NCI-H1105 treated with DMSO at 0.1 percent for 48 hours (cell line): ENCODE data around the gene TMEM79.

ENCODE experiments used
- DNase-seq: peaks from one replicate; lab custom pipeline; 2025; lab: John Stamatoyannopoulos, UW

The TMEM79 gene

GRCh38 chr1:156284112-156284511 lies at the start of gene TMEM79:
Gene TMEM79, plus strand, starts transcription at chr1:156284325. Its CDS starts 902 bp downstream, at chr1:156285227.
- DNase-seq, result no peak

- DNase-seq, result no peak
These were observed 48.0 kb upstream of the TMEM79 start for GRCh38 chr1:156236164-156236563.

DNA sequence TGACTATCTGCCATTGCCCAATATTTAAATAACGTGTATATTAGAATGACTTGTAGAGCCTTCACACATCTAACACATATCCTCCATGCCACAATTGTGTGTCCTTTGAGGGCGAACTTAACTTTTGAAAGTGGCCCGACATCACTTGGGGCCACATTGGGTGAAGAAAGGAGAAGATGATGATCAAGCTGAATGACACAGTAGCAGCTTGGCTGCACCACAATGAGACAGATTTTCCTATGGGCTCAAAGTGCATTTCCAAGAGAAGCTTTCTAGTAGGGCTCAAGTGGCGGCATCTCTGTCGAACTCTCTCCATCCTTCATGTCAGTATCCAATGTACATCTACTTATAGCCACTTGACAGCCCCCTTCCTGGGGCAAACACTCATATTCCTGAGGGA lies 45.9 kb upstream of the TMEM79 start:
- DNase-seq, result no peak

DNA sequence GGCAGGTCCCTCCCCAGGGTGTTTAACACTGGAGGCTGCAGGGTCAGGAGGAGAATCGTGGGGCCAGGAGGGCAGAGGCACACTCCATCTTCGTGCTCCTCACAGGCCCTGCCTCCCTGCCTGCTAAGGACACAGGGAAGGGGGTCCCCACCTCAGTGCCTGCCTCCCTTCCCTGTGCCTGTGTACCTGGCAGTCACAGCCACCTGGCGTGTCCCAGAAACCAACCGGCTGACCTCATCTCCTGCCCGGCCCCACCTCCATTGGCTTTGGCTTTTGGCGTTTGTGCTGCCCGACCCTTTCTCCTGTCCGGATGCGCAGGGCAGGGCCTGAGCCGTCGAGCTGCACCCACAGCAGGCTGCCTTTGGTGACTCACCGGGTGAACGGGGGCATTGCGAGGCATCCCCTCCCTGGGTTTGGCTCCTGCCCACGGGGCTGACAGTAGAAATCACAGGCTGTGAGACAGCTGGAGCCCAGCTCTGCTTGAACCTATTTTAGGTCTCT lies 42.8 kb upstream of the TMEM79 start:
- DNase-seq, result no peak

DNA sequence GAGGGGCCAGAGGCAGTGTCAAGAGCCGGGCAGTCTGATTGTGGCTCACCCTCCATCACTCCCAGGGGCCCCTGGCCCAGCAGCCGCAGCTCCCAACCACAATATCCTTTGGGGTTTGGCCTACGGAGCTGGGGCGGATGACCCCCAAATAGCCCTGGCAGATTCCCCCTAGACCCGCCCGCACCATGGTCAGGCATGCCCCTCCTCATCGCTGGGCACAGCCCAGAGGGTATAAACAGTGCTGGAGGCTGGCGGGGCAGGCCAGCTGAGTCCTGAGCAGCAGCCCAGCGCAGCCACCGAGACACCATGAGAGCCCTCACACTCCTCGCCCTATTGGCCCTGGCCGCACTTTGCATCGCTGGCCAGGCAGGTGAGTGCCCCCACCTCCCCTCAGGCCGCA lies 42.2 kb upstream of the TMEM79 start, which contains the start of gene BGLAP:
TSS of gene BGLAP (plus strand) at position 259 of the 400 bp plus-strand sequence. CDS start at position 307, 48 bp downstream.
- DNase-seq, result no peak

GRCh38 chr1:156242738-156243137 lies 41.4 kb upstream of the TMEM79 start:
- DNase-seq, result no peak

GRCh38 chr1:156244126-156244525 lies 40.0 kb upstream of the TMEM79 start:
- no peak for DNase-seq

GRCh38 chr1:156244712-156245111 lies 39.4 kb upstream of the TMEM79 start:
- DNase-seq, result no peak

DNA sequence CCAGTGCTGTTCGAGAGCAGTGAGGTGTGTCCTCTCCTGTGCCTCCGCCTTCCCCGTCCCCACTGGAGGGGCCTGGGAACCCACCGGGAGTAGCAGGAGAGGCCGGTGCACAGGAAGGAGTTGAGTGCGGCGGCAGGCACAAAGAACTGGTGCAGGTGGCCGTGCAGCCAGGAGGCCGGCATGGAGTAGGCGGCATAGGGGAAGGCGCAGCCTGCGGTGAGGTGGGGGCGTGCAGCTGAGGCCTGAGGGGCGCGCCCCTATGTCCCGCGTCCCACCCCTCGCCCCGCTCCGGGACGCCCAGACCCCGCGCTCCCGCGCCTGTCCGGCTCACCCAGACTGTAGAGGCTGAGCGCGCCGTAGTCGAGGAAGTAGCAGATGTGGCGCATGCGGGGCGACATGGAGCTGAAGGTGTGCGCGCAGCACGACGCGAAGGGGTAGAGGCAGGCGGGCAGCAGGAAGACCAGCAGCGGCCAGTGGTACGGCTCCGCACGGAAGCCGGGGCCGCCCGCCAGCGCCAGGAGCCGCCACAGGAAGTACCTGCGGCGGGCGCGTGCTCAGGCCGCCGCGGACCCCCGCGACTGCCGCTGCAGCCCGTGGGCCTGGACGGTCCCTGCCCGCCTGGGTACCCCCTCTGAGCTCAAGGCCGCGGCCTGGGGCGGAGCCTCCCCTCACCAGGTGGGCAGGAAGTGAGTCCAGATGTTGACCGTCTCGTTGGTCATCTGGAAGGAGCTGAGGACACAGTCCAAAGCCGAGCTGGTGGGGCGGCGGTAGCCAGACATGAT lies 38.5 kb upstream of the TMEM79 start:
- DNase-seq, result peak; percentile 34

- DNase-seq, result no peak
These were observed 37.8 kb upstream of the TMEM79 start for GRCh38 chr1:156246241-156246780.

DNA sequence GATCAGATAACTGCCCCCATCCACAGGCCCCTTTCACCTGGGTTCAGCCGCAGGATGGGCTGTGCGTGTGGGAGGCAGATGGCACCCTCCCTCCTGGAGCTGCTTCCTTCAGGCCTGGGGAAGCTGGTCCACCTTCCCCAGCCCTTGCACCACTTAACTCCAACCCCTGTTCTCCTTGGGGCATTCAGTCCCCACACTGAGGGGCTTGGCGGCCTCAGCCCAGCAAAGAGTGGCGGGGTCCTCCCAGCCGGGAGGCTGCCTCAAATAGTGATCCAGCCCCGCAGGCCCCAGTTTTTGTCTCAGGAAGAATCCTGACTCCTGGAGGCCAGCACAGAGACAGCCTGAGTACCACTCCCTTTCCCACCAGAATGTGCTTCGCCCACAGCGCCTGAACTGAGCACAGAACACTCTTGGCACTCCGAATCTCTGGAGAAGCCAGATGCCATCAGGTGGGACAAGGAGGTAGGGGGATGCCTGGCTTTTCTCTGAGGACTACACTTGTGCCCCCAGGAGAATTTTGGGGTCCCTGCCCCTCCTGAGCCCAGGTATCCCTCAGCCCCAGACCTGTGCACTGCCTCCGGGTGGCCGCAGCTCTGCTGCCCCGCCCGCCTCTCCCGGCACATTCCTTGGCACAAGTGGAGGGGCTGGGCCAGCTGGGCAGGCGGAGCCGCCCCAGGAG lies 37.2 kb upstream of the TMEM79 start:
- no peak for DNase-seq

- no peak for DNase-seq
These were observed 36.4 kb upstream of the TMEM79 start, which contains the start of gene PAQR6 for GRCh38 chr1:156247460-156248322. Gene PAQR6, minus strand, starts transcription at chr1:156248056. Its CDS starts 1,325 bp downstream, at chr1:156246731.

DNA sequence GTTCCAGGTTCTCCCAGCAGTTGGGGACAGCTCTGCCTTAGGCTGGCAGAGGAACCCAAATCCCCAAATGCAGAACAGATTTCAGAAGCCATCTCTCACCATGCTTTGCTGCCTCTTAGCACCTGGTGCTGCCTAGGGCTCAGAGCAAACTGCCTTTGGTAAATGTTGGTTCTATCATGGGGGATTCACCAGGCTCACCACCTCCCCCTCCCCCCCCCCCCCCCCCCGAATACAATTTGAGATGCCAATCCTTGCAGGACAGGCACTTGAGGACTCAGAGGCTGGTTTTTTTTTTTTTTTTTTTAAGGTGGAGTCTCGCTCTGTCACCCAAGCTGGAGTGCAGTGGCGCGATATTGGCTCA lies 35.8 kb upstream of the TMEM79 start:
- DNase-seq, result no peak

DNA sequence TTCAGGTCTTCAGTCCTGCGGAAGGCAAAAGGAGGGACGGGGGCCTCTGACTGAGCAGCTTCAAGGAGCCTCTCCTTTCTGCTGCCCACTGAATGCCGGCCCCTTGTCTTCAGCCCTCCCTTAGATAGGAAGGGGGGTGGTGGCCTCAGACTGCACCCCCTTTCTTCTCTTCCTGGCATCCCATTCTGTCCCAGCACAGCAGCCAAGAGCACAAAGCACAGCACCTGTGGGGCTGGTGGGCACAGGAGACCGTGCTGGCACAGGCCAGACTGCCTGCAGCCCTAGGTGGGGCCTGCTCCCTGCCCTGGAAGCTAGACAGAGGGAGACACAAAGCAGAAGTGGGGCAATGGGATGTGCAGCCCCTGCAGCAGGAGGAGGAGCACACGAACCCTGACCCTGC lies 34.5 kb upstream of the TMEM79 start:
- no peak for DNase-seq

DNA sequence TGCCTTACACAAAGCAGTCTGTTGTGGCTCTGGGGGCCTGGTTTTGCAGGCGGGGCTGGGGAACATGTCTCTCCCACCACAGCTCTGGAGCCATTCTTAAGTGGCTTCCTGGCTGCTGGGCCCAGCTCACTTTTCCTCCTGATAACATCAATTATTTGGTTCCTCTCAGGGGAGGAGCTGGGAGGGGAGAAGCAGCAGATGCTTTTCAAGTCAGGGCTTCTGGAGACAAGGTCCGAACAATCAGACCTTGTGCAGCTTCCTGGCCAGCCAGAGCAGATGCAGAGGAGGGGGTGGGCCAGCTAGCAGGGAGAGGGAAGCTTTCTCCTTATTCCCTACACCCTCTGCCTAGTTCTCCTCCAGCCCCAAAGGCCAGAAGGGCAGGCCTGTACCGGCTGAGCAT lies 32.6 kb upstream of the TMEM79 start:
- no peak for DNase-seq

- DNase-seq, result no peak
These were observed 30.5 kb upstream of the TMEM79 start for GRCh38 chr1:156253634-156254033.

GRCh38 chr1:156257711-156258110 lies 26.4 kb upstream of the TMEM79 start:
- DNase-seq, result no peak

DNA sequence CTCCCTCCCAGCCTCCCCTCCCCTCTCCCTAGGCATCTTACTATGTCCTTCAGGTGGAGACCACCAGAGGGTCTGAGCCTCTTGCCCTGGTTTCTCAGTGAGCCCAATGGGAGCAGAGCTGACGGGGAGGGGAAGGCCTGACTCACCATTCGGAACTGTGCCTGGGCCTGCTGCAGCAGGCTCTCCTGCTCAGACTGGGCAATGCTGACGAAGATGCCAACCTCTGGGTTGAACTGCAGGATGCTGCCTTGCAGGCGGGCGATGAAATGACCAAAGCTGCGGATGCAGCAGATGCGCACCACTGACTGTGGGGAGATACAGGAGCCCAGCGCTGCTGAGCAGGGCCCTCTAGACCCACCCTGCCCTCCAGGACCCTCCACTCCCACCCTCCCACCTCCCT lies 25.3 kb upstream of the TMEM79 start:
- DNase-seq, result no peak

GRCh38 chr1:156259805-156260204 lies 24.3 kb upstream of the TMEM79 start:
- no peak for DNase-seq

DNA sequence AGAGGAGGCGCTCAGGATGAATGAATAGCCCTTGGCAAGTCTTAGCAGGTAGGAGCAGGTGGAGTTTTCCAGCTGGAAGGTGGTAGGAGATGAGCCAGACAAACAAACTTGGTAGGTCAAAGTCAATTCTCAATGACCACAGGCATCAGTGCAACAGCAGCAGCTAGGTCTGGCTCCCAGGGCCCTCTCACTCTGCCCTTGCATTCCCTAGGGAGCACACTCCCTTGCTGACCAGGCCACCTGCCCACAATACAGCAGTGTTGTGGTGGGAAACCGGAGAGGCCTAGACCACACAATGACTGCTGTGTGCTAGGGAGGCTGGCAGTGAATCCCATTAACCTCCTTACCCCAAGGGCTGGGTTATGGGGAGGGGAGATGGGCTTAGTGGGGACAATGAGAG lies 23.2 kb upstream of the TMEM79 start:
- no peak for DNase-seq

DNA sequence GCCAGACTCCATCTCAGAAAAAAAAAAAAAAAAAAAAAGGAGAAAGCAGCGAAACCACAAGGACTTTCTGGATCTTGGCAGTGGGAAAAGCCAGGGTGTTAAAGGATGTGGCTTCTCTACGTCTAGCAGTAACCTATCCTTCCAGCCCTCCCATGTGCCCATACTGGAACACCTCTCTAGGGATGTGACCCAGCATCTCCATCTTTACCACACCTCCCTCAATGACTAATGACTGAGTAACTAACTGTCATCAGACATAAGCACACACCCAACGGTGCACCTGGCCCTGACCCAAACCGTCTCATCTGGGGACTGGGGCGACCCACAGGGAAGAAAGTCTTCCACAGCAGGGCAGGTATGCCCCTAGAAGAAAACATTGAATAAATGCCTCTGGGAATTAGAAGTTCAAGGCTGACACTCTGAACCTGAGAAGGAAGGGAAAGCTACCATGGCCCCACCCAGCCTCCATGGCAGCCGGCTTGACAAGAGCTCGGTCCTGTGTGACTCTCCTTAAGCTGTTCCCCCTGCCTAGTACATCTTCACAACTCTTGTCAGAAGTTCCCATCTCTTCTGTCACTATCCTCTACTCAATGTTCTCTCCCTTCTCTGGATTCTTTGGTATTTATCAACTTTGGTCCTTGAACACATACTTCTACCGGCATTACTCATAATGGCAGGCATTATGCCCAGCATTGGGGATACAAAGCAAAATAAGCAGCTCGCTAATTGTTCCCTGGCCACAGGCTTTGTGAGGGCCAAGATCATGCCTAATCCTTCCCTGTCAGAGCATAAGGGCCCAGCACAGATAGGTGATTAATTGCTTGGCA lies 21.5 kb upstream of the TMEM79 start:
- DNase-seq, result no peak
